IgD-negative memory B cell (primary cell): ENCODE results near the gene SPATS2L. TPM values are rescaled to one million over a fixed set of nuclear protein-coding genes. Genes with fewer than 3 reads are reported as not detected.

Source experiments
- H3K27ac Mint-ChIP-seq, 3 donors: one replicate each; pipeline ENCODE4 v1.8.0; 2020 to 2022; ENCODE audit warnings: mild to moderate bottlenecking in 3 of 3, mixed read lengths in 3 of 3, moderate library complexity in 1 of 3
- H3K27me3 Mint-ChIP-seq: one replicate; pipeline ENCODE4 v1.8.0; 2021; ENCODE audit warnings: mixed read lengths
- H3K36me3 Mint-ChIP-seq: one replicate; pipeline ENCODE4 v1.8.0; 2020; ENCODE audit warnings: mild to moderate bottlenecking, mixed read lengths
- H3K4me1 Mint-ChIP-seq, 3 donors: one replicate each; pipeline ENCODE4 v1.8.0; 2020 to 2022; ENCODE audit warnings: mixed read lengths in 3 of 3, mild to moderate bottlenecking in 1 of 3
- H3K4me3 Mint-ChIP-seq, 4 donors: one replicate each; pipeline ENCODE4 v1.8.0; 2020 to 2022; ENCODE audit warnings: mild to moderate bottlenecking in 4 of 4, mixed read lengths in 4 of 4, moderate library complexity in 3 of 4
- H3K9me3 Mint-ChIP-seq, 3 donors: one replicate each; pipeline ENCODE4 v1.8.0; 2020 to 2021; ENCODE audit warnings: mixed read lengths in 3 of 3, mild to moderate bottlenecking in 1 of 3
- polyA plus RNA-seq: library from polyadenylated mRNA; unstranded; fragments of 300-500 nt; fragmentation: Illumina TruSeq; gene quantifications from one replicate; pipeline ENCODE4 v1.2.3, GENCODE V29; 2021

SPATS2L gene
- polyA plus RNA-seq, 1 donor from 2014 or later = 0.50 TPM

DNA sequence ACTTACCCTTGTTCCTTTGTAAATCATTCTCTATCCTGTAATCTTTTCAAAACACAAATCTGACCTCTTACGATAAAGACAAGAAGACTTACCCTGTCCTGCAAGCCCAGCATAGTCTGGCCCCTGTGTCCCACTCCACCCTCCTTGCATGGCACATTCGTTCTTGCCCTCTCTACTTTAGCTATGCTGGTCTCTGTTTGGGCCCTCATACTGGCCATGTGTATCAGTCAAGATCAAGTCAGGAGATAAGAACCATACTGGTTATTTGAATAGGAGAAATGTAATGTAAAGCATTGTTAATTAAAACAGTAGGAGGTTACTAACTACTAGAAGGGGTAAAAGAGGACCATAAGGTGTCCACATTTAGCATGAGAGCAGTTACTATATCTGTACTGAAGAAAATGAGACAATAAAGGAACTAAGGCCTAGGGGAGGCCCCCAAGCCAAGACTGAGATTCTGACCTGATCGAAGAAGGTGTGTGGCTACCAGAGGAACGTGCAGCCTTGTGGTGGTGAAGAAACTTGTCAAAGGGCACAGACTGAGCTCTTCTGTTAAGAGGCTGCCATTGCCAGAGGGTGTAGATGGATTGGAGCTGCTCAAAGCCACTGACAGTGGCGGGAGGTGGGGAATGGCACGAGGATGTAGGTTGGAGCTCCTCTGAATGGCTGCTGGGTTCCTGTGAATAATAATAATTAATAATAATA, 122.6 kb downstream of the SPATS2L start:
- H3K4me1 Mint-ChIP-seq = no peaks in the 10 kb centered on the region

DNA sequence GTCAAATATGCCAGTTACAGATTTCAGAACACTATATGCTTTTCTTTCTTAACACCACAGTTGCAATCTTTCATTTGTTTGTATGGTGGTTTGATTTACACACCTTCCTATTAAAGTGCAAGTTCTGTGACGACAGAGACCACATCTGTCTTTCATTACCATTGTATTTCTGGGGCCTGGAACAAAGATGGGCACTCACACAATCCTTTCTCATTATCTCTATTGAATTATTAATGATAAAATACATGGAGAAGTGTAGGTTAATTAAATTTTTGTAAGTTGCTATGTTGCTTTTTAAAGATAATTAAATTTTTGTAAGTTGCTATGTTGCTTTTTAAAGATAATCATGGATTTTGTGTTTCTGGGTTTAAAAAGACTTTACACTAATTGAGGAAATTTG, 123.5 kb downstream of the SPATS2L start:
- no peak overlapping the region for H3K4me3 Mint-ChIP-seq
- H3K4me1 Mint-ChIP-seq = no peaks in the 10 kb centered on the region
- H3K27ac Mint-ChIP-seq = no peak overlapping the region
- no peaks in the 10 kb centered on the region for H3K9me3 Mint-ChIP-seq
- H3K27me3 Mint-ChIP-seq = peaks cover 6% of the 10 kb centered on the region
- H3K36me3 Mint-ChIP-seq = no peaks in the 10 kb centered on the region

More for the DNA sequence above, 122.6 kb downstream of the SPATS2L start:
- H3K27me3 Mint-ChIP-seq = peaks cover 6% of the 10 kb centered on the region
- no peaks in the 10 kb centered on the region for H3K36me3 Mint-ChIP-seq
- no peaks in the 10 kb centered on the region for H3K9me3 Mint-ChIP-seq
- H3K4me3 Mint-ChIP-seq = no peak overlapping the region
- H3K27ac Mint-ChIP-seq = no peak overlapping the region

DNA sequence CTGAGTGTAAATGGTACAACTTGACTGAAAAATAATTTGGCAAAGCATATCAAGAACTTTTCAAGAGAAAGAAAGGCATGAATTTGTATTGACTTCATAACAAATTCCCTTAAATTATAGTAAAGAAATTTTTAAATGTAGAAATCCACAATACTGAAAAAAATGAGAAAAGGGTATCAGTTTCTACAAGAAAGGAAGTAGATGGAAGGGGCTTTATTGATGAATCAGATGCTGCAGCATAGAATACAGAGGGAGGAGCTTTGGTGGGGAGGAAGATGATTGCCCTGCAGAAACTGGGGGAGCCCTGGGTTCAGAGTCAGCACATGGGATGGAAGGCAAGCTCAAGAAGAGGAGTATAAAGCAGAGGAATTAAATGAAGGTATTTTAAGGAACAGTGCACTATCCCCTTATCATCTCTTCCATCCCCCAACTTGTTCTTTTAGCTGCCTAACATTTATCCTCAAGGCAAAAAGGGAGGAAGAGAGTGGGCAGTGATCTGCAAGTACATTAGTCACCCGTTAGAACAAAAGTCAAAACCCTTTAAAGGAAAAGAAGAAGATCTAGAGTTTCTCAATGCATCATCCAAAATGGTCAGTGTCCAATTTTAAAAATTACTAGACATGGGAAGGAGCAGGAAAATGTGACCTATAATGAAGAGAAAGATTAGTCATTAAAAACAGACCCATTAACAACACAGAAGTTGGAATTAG, 125.7 kb downstream of the SPATS2L start:
- peaks cover 6% of the 10 kb centered on the region for H3K27me3 Mint-ChIP-seq
- no peaks in the 10 kb centered on the region for H3K36me3 Mint-ChIP-seq
- H3K4me3 Mint-ChIP-seq = no peak overlapping the region
- H3K9me3 Mint-ChIP-seq = peaks cover 0 to 2% (median 0%) of the 10 kb centered on the region in 3 donors
- H3K27ac Mint-ChIP-seq = no peak overlapping the region
- no peaks in the 10 kb centered on the region for H3K4me1 Mint-ChIP-seq

DNA sequence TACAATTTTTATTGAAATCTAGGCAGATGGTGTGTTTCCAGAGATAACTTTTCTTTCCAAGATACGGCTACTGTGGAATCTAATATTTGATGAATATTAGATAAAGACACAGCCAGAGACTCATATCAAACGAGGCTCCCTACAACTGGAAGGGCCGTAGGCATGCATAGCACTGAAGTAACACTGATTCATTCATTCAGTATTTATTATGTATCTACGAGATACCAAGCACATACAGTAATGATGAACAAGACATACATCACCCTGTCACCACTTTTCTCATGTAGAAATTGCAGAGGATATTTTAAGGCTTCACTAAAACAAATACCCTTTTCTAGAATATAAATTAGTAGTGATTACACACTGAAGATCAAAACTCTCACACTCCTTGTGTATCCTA, 128.9 kb downstream of the SPATS2L start:
- Mint-ChIP-seq H3K4me3 (no peak overlapping the region), H3K9me3 (peaks cover 0 to 2% (median 0%) of the 10 kb centered on the region in 3 donors), H3K27me3 (peaks cover 6% of the 10 kb centered on the region), H3K27ac (no peak overlapping the region), H3K4me1 (no peaks in the 10 kb centered on the region), H3K36me3 (no peaks in the 10 kb centered on the region)

DNA sequence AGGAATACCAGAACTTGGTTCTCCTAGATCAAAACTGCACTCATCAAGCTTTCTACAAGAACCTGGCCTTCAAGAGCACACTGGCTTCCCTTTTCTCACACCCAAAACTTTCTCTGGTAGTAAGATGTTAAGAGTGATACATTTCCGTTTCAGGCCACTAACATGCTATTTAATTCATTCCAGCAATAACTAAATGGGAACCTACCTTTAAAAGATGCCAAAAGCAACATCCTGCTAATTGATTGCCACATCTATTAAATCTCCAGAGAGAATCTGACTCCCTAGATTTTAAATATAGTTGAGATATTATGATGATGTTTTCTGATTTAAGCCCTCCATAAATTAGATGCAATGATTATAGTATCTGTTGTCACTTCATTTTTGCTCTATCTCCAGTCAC, 131.8 kb downstream of the SPATS2L start:
- Mint-ChIP-seq H3K36me3 (no peaks in the 10 kb centered on the region), H3K27me3 (peaks cover 4% of the 10 kb centered on the region), H3K4me3 (no peak overlapping the region), H3K9me3 (peaks cover 0 to 2% (median 0%) of the 10 kb centered on the region in 3 donors), H3K4me1 (peaks cover 0 to under 1% (median 0%) of the 10 kb centered on the region in 3 donors), H3K27ac (no peak overlapping the region)

DNA sequence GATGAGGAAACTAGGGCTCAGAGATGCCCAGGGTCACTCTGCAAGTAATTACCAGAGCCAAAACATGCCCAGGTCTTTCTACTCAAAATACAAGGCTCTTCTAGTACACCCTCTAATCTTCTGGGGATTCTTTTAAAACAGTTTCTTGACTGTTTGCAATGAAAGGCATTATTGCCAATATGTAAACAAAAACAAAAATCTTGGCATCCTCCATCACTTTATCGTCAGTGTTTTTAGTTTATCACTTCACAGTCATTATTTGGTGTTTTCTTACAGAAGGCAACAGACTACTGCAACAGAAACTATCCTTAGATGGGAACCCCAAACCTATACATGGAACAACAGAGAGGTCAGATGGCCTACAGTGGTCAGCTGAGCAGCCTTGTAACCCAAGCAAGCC, 132.4 kb downstream of the SPATS2L start:
- Mint-ChIP-seq H3K4me3 (no peak overlapping the region), H3K36me3 (no peaks in the 10 kb centered on the region)

DNA sequence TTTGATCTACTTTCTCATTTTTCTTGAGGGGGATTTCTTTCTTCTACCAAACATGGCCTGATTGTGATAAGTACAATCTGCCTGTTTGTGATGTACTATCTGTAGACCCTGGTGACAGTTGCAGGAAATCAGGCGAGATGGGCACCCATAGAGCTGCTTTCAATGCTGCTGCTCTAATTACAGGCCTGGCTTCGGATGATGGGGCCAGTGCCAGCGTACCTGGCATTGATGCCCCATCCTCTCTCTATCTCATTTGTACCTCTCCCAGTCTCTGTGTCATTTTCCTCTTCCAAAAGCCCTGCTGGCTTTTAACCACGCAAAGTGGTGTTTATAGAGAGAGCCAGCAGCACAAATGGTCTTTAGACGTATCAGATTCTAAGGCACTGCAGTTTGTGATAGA, 133.5 kb downstream of the SPATS2L start:
- H3K27ac Mint-ChIP-seq = no peak overlapping the region
- peaks cover 0 to 1% (median 0%) of the 10 kb centered on the region in 3 donors for H3K4me1 Mint-ChIP-seq
- no peak overlapping the region for H3K4me3 Mint-ChIP-seq
- H3K27me3 Mint-ChIP-seq = peaks cover 4% of the 10 kb centered on the region
- H3K36me3 Mint-ChIP-seq = no peaks in the 10 kb centered on the region
- H3K9me3 Mint-ChIP-seq = peaks cover 0 to 2% (median 0%) of the 10 kb centered on the region in 3 donors

More for the DNA sequence above, 132.4 kb downstream of the SPATS2L start:
- Mint-ChIP-seq H3K4me1 (peaks cover 0 to 1% (median 0%) of the 10 kb centered on the region in 3 donors), H3K27ac (no peak overlapping the region), H3K9me3 (peaks cover 0 to 2% (median 0%) of the 10 kb centered on the region in 3 donors), H3K27me3 (peaks cover 4% of the 10 kb centered on the region)

DNA sequence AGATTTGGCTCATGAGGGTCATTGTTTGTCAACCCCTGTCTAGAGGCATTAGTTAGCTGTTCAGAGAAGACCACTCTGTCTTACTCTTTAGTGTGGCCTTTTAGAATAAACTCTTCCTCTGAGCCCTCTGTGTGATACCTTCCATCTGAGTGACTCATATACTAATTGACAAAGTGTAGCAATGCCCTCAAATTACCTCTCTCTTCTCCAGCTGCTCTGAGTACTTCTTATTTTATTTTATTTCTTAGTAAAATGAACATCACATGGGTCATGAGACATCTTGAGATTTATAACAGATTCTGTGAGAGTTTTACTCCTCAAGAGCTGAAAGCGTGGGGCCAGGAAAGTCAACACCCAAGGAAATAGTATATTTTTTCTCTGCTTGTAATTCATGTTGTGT, 136.0 kb downstream of the SPATS2L start:
- Mint-ChIP-seq H3K27ac (no peak overlapping the region), H3K27me3 (peaks cover 4% of the 10 kb centered on the region), H3K36me3 (no peaks in the 10 kb centered on the region), H3K9me3 (no peaks in the 10 kb centered on the region), H3K4me1 (peaks cover 0 to 1% (median 0%) of the 10 kb centered on the region in 3 donors), H3K4me3 (no peak overlapping the region)

DNA sequence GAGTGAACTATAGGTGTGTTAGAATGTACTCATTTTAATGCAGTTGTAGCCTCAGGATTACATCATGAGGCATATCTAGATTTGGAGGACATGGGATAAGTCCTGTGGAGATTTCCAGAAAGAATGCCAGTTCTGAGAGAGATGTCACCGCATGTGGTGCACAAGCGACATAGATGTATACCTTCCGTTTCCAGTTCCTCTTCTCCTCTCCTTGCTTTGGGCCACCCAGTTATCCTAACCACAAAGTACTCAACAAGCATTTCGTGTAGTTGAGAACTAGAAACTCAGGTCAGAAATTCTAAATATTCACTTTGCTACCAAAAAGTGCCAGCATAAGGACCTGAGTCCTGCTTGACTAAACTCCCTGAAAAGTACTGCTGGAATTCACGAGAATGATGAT, 136.9 kb downstream of the SPATS2L start:
- Mint-ChIP-seq H3K9me3 (no peaks in the 10 kb centered on the region), H3K27ac (no peak overlapping the region), H3K4me3 (no peak overlapping the region), H3K27me3 (peaks cover 4% of the 10 kb centered on the region), H3K36me3 (no peaks in the 10 kb centered on the region), H3K4me1 (peaks cover 0 to 1% (median 0%) of the 10 kb centered on the region in 3 donors)

DNA sequence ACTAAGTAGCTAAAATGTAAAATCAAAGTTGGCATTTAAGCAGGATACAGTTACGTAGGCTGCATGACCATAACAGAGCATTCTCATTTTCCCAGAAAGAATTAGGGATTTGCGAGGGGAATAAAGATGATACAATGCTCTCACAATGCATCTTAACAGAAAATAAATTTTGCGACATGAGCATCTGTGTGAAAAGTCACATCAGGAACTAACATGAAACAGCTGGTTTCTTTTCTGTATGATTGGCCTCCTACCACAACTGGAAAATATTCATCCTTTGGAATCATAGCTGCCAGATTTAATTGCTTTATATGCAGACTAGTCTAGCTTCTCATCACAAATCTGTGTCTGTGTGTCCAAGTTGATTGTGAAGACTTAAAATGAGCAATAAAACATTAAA, 137.4 kb downstream of the SPATS2L start:
- Mint-ChIP-seq H3K27ac (no peak overlapping the region), H3K36me3 (no peaks in the 10 kb centered on the region), H3K27me3 (peaks cover 4% of the 10 kb centered on the region), H3K9me3 (no peaks in the 10 kb centered on the region), H3K4me3 (no peak overlapping the region), H3K4me1 (peaks cover 1 to 4% (median 2%) of the 10 kb centered on the region in 3 donors)

DNA sequence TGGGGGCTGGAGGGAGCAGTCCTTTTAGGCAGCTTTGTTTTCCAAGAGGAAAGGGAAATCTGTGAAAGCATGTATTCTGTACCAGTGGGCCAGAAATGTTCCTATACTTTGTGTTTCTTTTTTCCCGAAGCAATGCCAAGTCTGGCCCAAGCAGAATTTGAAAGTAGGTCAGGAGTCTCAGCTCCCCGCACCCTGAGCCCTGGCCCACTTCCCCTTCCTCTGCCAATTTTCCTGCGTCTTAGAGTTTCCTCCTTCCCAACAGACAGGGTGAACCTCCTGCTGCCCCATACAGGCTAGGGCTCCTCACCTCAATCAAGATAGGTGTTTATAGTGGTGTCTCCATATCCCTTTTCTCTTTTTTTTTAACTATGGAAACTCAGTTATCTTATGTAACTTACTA, 138.0 kb downstream of the SPATS2L start:
- H3K9me3 Mint-ChIP-seq = no peaks in the 10 kb centered on the region
- H3K4me3 Mint-ChIP-seq = no peak overlapping the region
- no peaks in the 10 kb centered on the region for H3K36me3 Mint-ChIP-seq
- H3K4me1 Mint-ChIP-seq = peaks cover 1 to 5% (median 2%) of the 10 kb centered on the region in 3 donors
- H3K27ac Mint-ChIP-seq = no peak overlapping the region
- peaks cover 4% of the 10 kb centered on the region for H3K27me3 Mint-ChIP-seq

DNA sequence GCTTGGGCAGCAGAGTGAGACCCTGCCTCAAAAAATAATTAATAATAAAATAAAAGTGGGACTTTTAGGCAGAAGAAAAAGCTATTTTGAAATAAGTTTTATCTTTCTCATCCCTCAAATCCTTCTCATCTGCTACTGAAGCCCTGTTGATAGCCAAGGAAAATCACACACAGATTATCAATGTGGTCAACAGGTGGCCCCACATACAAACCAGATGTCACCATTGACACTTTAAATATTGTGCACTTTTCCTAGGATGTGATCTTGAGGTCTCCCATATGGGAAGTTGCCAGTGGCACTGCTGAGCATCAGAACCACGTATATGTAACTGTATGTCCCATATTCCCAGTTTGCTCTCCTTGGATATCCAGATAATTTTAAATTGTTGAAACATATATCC, 138.8 kb downstream of the SPATS2L start:
- Mint-ChIP-seq H3K4me3 (no peak overlapping the region), H3K4me1 (peaks cover 3 to 10% (median 4%) of the 10 kb centered on the region in 3 donors)

DNA sequence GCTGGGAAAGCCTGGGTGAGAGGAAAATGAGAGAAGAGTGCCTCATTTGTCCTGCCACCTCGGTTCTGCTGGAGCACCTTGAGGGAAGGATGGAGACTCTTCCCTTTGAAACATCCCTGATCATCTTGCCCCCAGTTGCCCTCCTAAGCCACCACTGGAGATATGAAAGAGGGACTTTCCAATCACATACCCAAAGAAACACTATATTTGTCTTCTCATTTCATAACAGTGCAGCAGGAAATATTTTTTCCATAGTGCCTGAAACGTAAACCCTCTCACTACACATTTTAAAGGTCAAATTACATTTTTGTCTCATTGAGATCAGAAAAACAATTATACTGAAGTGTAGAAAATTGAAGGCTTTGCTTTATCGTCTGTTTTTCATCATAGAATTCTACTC, 140.1 kb downstream of the SPATS2L start:
- Mint-ChIP-seq H3K4me1 (peaks cover 10 to 17% (median 12%) of the 10 kb centered on the region in 3 donors), H3K4me3 (no peak overlapping the region), H3K9me3 (no peaks in the 10 kb centered on the region), H3K27me3 (no peaks in the 10 kb centered on the region), H3K27ac (no peak overlapping the region), H3K36me3 (no peaks in the 10 kb centered on the region)

More for the DNA sequence above, 138.8 kb downstream of the SPATS2L start:
- H3K9me3 Mint-ChIP-seq = no peaks in the 10 kb centered on the region
- H3K27me3 Mint-ChIP-seq = peaks cover 4% of the 10 kb centered on the region
- peak overlapping the region in 1 of 3 donors; percentile 51 for H3K27ac Mint-ChIP-seq
- no peaks in the 10 kb centered on the region for H3K36me3 Mint-ChIP-seq

DNA sequence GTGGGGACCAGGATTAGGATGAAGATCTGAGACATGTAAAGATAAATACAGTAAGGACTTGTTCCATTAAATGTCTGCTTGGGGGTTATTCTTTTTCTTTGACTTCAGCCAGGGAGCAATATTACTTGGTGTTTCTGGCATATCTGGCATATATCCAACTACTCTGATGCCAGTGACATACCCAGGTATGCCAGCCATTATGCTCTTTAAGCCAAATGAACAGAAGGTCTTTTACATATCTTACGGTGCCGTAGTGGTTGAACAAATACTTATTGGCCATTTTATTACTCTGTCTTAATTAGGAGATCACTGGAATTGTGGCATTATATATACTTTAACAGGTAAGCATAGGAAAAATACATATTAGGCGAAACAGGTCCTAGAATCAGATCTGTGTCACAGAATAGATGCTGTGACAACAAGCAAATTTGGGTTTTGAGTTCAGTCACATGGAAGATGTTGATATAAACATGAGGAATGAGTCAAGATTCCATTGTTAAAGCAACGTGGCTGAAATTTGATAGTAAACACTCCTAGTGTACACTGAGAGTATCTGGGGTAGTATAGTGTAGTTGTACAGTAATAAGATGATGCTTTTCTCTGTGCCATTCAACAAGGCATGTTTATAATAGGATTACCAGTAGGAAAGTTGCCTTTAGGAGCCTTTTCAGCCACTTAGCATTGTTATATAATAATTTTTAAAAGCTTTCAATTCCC, 140.8 kb downstream of the SPATS2L start:
- Mint-ChIP-seq H3K36me3 (no peaks in the 10 kb centered on the region), H3K4me3 (no peak overlapping the region), H3K9me3 (no peaks in the 10 kb centered on the region), H3K4me1 (peaks cover 11 to 20% (median 14%) of the 10 kb centered on the region in 3 donors), H3K27me3 (no peaks in the 10 kb centered on the region), H3K27ac (no peak overlapping the region)

DNA sequence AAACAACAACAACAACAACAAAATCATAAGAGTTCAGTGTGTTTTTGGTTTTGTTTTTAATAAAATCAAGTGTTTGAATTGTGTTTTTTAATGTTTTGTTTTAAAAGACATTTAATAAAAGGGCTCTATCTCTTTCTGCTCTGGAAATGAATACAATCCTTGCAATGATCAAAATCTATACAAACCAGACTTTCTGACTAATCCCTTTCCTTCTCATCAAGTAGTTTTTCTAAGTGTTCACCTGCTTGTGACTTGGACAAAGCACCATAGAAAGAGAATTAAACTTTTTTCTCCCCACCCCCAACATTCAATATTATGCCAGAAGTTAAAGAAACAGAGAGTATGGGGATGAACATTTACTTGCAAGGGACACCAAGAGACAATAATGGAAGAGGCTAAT, 142.0 kb downstream of the SPATS2L start:
- Mint-ChIP-seq H3K27me3 (no peaks in the 10 kb centered on the region), H3K9me3 (no peaks in the 10 kb centered on the region), H3K27ac (no peak overlapping the region), H3K4me3 (no peak overlapping the region), H3K4me1 (peaks cover 10 to 20% (median 14%) of the 10 kb centered on the region in 3 donors), H3K36me3 (no peaks in the 10 kb centered on the region)
